Measurements from ENCODE around the gene WASL. TPM values are rescaled to one million over a fixed set of nuclear protein-coding genes. Genes with fewer than 3 reads are reported as not detected.
"Not testable (repeated sequence)": the region's sequence is repeated elsewhere in the genome, so short reads cannot be mapped to it uniquely, and the experiment has no call there.

Gene WASL
- total RNA-seq, 1 donor from 2014 or later: 19.6 TPM

DNA sequence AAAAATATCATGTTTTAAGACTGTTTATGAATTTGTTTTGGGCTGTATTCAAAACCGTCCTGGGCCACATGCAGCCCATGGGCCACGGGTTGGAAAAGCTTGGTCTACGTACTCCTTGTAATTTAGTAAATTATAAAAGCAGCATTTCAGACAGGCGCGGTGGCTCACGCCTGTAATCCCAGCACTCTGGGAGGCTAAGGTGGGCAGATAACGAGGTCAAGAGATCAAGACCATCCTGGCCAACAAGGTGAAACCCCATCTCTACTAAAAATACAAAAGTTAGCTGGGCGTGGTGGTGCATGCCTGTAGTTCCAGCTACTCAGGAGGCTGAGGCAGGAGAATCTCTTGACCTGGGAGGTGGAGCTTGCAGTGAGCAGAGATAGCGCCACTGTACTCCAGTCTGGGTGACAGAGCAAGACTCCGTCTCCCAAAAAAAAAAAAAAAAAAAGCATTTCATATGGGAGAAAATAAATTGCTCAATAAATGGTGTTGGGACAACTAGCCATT, 11.6 kb downstream of the WASL start:
- not testable (repeated sequence) for ATAC-seq; DNase-seq (ENCODE audit: low spot score)

DNA sequence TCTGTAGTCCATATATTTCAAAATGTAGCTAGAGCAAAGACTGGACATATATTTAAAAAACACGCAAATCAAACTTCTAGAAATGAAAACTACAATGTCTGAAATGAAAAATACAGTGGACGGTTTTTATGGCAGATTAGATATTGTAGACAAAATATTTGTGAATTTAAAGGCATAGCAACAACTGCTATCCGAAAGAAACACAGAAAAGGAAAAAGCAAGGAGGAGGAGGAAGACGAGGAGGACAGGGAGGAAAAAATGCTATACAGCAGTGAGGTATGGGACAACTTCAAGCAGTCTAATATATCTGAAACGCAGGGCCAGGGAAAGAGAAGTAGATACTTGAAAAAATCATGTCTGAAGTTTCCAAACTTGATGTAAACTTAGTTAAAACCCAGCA, 13.3 kb downstream of the WASL start:
- ATAC-seq (no peak), DNase-seq (ENCODE audit: low spot score) (no peak)

DNA sequence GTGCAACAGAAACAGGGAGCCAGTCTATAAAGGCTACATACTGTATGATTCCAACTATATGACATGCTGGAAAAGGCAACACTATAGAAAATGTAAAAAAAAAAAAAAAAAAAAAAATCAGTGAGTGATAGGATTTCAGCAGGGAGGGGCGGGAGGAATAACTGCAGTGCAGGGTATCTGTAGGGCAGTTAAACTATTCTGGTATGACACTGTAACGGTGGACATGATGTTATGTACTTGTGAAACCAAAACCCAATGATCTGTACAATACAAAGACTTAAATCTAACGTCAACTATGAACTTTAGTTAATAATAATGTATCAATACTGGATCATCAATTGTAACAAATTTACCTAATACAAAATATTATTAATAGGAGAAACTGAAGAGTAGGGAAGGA, 14.3 kb downstream of the WASL start:
- no peak for DNase-seq (ENCODE audit: low spot score)
- no peak for ATAC-seq

DNA sequence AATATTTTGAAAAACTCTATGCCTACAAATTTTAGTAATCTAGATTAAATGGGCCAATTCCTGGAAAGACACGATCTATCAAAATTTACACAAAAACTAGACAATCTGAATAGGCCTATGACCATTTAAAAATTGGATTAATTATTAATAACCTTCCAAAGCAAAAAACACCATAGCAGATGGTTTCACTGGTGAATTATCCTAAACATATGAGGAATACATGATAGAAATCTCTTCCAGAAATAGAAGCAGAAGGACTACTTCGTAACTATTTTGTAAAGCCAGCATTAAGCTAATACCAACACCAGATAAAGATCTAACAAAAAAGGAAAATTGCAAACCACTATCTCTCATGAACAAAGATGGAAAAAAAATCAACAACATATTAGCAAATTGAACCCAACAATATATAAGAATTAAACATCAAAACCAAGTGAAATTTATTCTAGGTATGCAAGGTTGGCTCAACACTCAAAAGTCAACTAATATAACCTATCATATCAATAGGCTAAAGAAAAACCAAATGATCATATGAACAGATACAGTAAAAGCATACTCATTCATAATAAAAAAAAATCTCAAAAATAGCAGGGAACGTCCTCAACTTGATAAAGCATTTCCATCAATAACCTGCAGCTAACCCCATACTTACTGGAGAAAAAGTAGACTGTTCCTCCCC, 16.3 kb downstream of the WASL start:
- DNase-seq (ENCODE audit: low spot score) (no peak), ATAC-seq (no peak)

DNA sequence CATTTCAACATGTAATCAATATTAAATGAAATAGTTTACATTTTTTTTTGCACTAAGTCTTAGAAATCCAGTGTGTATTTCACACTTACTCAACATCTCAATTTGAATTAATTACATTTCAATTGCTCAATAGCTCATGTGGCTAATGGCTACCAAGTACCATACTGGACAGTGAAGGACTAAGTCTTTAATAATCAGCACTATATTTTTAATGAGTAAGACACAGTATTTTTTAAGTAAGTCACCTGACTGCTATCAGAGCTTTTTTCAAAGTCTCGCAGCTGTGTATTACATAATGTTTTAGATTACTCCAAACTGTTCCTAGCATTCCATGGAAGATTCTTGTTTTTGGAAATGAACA, 19.6 kb downstream of the WASL start:
- ATAC-seq (no peak), DNase-seq (ENCODE audit: low spot score) (no peak)

DNA sequence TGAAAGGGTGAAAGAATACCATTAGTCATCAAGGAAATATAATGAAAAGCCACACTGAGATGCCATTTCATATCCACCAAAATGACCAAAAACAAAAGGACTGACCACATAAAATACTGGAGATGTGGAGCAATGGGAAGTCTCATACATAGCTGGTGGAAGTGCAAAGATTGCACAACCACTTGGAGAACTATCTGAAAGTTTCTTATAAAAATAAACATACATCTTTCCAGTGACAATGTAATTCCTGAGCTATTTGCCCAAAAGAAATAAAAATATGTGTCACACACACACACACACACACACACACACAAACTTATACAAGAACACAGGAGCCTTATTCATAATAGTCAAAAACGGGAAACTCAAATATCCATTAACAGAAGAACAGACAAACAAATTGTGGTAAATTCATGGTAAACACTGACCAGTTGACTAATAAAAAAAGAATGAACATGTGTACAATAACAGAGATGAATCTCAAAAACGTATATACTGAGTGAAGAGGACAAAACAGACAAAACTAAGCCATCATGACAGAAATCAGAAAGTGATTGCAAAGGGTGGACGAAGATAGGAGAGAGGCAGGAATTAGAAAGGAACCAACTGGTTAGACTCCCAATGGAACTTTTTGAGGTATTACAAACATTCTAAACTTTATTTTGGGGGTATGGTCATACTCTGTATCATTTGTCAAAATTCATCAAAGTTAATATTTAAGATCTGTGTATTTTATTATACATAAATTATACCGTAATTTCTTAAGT, 21.5 kb downstream of the WASL start:
- DNase-seq (ENCODE audit: low spot score): no peak
- peak; percentile 51 for ATAC-seq

DNA sequence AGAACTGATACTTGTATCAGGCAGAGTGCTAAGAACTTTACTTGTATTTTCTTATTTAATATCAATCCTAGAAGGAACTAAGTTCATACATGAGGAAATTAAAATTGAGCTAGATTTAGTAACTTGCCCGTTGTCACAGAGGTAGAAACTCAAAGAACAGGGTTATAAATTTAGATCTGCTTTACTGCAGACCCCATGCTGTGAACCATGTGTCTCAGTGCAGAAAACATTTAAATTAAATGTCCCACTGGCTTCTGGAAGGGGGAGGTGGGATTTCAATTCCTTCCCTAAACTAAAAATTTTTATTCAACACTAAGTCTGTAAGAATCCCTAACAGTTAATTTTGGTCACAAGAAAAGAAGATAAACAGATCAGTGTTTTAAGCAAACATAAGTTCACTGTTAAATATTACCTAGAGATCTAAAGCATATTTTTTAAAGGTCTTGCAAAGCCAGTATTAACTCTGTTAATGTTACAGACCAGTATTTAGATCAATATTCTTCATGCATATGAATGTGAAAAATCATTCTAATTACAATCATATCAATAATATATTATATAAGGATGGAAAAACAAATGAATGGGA, 23.1 kb downstream of the WASL start:
- DNase-seq (ENCODE audit: low spot score) (no peak), ATAC-seq (peak; percentile 68)

DNA sequence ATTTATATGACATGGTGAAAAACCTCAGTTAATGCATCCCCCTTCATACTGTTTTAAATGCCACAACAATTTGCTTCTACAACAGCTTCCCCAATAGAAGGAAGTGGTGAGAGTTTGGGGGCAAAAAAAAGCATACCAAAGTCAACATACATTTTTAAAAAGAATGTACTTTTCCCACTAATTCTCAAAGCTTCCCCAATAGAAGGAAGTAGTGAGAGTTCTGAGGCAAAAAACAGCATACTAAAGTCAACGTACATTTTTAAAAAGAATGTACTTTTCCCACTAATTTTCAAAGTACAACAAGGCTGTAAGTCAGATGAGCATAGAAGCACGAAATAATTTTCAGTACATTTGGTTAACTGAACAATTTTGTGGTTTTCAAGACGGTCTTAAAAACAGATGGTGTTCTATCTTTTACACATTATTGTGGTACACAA, 24.0 kb downstream of the WASL start:
- DNase-seq (ENCODE audit: low spot score) (no peak), ATAC-seq (no peak)

DNA sequence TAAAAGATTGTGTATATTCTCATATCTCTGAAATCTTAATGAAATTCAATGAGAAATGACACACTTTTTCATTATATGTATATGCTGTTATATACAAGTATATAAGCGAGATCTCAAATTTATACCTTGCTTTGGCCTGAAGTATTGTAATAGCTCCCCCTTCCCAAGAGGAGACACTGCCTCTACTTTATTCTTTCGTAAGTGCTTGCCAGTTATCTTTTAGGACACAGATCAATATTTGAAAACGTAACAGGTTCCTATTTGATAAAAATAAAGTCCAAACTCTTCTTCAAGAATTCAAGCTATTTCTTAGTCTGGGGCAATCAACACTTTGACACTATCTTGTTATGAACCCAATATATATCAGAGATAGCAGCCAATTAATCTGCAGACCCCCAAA, 24.9 kb downstream of the WASL start:
- ATAC-seq (peak; percentile 17), DNase-seq (ENCODE audit: low spot score) (no peak)

DNA sequence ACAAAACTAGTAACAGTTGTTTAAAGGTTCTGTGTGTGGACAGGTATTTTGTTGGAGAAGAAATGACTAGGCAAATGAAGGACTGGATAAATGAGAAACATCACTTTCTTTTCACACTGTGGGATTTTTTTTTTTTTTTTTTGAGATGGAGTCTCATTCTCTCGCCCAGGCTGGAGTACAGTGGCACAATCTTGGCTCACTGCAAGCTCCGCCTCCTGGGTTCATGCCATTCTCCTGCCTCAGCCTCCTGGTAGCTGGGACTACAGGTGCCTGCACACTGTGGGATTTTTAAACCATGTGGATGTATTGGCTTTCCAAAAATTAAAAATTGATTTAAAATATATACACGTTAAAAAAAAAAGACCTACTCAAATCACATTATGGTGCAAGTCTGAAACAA, 28.3 kb downstream of the WASL start:
- peak; percentile 47 for ATAC-seq
- not testable (repeated sequence) for DNase-seq (ENCODE audit: low spot score)

DNA sequence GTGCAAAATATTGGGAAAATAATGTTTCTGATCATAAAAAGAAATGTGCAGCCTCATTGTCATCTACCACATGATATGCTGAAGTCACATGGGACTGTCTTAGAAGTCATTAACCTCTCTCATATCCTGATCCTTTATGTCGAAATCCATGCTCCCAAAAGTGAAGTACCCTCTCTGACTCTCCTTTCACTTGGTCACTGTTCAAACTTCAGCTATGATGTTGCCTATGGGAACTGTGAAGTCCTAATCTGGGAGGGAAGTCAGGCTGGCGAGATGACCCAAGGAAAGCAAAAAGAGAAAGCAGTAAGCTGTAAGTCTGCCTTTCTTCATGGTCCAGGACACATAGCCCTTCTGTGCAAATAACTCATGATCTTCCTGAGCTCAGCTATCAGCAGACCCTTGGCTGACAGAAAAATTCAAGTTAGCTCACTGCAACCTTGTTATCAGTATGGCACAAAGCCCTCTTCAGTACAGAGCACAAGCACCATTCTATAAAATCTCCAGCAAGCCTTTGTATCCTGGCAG, 29.5 kb downstream of the WASL start:
- peak; percentile 45 for ATAC-seq
- DNase-seq (ENCODE audit: low spot score): no peak

DNA sequence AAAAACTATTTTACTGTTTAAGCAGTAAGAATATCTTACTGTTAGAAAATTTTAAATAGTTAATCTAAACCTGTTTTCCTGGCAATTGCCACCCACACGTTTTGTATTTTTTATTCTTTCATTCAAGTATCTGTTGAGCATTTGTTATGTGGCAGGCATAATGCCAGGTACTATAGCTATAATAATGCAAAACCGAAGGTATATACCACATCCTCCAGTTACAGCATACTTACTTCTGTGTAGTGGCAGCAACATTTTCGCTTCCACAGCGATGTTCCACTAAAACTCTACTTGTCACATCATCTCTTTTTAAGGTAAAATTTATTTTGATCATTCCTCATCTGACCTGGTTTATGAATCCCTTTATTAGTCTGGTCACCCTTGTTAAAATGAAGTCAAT, 30.0 kb downstream of the WASL start:
- ATAC-seq (no peak), DNase-seq (ENCODE audit: low spot score) (no peak)

DNA sequence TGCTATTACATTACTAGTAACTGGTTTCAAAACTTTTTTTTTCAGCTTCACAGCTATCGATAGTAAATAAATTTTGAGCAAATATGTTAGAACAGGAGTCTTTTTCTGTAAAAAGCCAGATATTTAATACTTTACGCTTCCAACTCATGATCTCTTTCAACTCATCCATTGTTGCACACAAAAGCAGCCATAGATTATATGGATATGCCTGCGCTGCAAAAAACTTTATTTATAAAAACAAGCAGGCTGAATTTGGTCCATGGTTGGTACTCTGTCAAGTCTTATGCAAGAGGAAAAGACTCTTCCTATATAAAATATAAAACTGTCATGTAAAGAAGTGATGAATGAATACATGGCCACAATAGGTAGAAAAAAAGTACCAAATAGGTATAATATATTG, 31.1 kb downstream of the WASL start:
- ATAC-seq: no peak
- DNase-seq (ENCODE audit: low spot score): no peak

DNA sequence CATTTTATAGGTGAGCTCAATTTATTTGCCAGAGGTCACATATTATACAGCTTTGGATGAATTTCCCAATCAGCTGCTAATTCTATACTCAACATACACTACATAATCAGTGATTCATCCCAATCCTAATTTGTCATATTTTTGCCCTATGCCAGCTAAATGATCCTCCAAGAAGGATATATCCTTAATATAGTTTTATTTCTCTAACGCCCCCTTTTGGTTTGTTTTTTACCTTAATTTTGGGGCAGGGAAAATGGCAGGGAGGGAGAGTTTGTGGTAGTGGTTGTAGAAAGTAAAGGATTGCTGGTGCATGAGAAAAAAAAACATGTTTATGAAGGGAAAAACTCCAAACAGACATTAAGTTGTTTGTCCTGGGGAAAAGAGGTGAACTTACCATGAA, 31.9 kb downstream of the WASL start:
- ATAC-seq: no peak
- no peak for DNase-seq (ENCODE audit: low spot score)

DNA sequence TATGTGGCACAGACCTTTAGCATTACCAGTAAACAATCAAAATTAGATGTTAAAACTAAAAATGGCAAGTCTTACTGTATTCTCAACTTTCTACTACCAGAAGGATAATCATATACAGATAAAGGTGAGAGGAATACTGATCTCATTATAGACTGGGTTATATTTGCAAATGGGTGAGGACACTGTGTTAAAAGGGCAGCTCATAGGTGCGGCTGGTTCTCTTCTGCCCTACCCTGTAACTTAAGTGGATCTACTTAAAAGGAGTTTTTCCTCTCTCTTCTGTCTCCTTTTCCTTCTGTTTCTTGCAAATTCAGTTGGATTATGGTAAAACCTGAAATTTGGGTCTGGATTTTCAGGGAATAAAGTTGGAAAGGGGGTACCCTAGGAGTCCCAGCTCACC, 33.0 kb downstream of the WASL start:
- DNase-seq (ENCODE audit: low spot score) (no peak), ATAC-seq (no peak)

DNA sequence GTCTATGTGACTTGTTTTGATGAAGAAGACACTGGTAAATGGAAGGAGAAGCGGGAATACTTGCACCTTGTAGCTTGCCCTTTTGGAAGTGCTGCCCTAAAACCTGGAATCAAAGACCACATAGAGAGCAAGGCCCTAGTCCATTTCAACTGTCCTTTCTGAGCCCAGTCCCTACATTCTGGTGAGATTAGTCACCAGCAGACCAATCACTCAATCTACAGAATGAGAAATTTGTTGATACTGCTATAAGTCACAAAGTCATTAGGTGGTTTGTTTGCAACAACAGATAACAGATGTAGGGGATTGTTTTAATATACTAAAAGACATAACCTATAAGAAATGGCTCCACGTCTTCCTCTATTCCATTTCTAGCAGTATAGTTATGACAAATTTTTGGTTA, 33.6 kb downstream of the WASL start:
- DNase-seq (ENCODE audit: low spot score): no peak
- no peak for ATAC-seq

DNA sequence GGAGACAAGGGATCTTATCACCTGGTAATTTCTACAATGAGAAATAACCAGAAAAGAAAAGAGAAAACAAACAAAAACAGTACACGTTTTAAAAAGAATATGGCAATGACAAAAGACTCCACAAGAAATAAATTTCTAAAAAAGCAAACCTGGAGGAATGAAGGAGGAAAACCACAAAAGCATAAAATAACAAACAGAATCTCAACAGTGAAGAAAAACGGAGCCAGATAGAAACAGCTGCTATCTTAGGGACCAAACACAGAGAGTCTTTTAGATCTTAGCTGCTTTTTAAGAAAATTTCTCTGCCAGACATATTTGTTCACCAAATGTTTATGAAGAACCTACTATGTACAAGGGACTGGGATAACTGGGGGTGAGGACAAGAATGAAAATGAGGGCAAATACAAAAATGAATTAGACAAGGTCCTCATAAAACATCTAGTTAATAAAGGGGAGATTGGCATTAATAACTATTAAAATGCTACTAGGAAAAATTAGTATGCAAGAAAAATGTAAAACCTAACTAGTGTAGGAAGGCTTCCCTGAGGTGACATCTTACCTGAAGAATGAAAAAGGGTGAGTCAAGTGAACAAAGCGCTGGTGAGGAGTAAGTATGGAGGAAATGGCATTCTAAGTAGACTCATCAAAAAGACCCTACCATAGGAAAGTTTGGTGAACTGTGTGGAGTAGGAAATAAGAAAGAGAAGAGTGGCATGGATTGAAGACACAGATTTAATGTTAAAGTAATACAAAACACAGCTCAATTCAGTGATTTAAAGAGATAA, 34.3 kb downstream of the WASL start:
- DNase-seq (ENCODE audit: low spot score) (no peak), ATAC-seq (no peak)

DNA sequence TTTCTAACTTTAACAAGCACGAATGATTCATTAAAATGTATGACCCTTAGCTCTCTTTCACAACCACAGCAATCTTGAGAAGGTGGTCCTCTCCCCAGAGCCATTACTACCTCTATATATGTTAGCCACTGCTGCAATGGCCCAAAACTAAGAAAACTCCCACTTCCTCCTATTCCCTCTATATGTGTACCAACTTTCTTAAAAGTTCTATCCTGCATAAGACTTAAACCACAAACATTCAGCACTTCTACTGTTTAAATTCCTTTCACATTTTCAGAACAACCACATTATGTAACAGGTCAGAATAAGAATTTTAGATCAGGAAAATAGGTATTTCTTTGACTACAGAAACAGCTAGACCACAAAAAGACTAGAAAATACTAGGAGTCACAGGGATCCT, 36.2 kb downstream of the WASL start:
- DNase-seq (ENCODE audit: low spot score): no peak
- ATAC-seq: no peak

DNA sequence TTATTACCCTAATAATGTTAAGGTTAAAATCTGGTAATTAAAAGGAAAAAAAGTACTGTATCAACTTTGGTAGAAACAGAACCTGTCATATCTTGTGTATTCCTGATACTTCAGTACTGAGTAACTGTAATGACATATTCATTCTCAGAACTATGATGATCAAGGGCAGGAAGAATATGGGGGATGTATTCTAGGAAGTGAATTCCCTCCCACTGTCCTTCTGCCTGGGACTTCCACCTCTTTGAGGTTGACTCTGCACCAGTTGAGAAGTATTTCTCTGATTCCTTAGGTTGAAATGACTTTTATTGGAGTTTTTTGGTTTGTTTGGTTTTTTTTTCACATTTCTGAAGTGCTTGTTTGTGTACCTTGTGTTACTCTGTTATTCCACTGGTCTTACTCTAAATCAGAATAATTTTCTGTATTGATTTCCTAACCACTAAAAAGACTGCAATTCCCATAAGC, 36.9 kb downstream of the WASL start:
- no peak for ATAC-seq
- no peak for DNase-seq (ENCODE audit: low spot score)

DNA sequence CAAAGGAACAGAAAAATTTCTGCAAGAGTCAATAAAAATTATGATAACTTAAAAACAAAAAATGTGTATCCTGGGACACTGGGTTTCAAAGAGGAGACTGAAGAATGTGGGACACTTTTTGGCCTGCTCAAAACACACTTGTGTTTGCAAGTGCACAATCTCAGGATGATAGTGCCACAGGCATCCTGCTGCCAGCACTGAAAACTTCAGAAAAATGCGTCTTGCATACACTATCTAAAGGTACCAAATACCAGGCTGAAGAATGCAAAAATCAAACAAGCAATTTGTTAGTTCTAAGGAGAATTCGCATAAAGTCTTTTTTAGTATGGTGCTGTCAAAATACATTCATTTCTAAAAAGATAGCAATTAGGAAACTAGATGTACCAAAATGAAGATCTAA, 38.1 kb downstream of the WASL start:
- DNase-seq (ENCODE audit: low spot score) (no peak), ATAC-seq (no peak)

DNA sequence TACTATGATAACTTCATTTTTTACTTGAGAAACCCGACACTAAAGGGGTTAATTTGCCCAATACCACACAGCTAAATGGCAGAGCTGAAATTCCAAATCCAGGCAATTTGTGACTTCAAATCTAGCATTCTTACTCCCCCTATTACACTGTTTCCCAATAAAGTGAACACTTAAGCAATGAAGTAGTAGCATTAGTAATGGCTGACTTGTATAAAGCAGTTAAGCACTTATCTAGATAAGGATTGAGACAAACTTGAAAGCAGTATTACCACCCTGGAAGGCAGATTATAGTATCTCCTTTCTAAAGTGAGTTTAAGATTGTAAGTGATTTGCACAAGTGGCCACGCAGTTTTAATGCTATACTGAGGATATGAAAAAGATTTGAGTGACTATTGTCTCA, 39.3 kb downstream of the WASL start:
- no peak for DNase-seq (ENCODE audit: low spot score)

More for the DNA sequence above, 39.3 kb downstream of the WASL start:
- no peak for ATAC-seq

Data from left lobe of liver (tissue), 2 donors.